Neural progenitor cell (in vitro differentiated cells): ENCODE measurements around the gene PEAK3.

Experiments used
- EZH2 ChIP-seq: fragments of 200-600 bp; sonication (generic); IDR thresholded peaks from 2 replicates; pipeline ENCODE4 v1.6.1; 2017; ENCODE audit warnings: antibody characterized with exemption, mild to moderate bottlenecking, moderate library complexity
- TF ChIP-seq, protein P1 (sequence below): fragments of 200-600 bp; sonication (generic); IDR thresholded peaks from 2 replicates; pipeline ENCODE4 v1.5.1; 2017; ENCODE audit warnings: antibody characterized with exemption, mild to moderate bottlenecking

DNA sequence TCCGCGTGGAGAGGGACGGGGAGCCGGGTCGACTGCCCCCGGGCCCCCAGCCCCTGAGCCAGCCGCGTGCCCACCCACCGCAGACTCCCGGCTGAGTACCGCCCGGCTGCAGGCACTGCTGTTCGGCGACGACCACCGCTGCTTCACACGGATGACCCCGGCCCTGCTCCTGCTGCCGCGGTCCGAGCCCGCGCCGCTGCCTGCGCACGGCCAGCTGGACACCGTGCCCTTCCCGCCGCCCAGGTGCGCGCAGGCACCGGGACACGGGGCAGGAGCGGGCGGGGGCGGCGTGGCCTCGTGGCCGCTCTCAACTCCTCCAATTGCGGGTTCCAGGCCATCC lies 31.2 kb downstream of the PEAK3 start:
- no peak for TF ChIP-seq EZH2
- TF ChIP-seq, protein P1, sequence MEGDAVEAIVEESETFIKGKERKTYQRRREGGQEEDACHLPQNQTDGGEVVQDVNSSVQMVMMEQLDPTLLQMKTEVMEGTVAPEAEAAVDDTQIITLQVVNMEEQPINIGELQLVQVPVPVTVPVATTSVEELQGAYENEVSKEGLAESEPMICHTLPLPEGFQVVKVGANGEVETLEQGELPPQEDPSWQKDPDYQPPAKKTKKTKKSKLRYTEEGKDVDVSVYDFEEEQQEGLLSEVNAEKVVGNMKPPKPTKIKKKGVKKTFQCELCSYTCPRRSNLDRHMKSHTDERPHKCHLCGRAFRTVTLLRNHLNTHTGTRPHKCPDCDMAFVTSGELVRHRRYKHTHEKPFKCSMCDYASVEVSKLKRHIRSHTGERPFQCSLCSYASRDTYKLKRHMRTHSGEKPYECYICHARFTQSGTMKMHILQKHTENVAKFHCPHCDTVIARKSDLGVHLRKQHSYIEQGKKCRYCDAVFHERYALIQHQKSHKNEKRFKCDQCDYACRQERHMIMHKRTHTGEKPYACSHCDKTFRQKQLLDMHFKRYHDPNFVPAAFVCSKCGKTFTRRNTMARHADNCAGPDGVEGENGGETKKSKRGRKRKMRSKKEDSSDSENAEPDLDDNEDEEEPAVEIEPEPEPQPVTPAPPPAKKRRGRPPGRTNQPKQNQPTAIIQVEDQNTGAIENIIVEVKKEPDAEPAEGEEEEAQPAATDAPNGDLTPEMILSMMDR, result no peak
